GM18498 (cell line): ENCODE data around the gene KIF1C.

Experiments
- ATAC-seq: cut with Tn5 transposase; IDR thresholded peaks from one replicate; pipeline ENCODE4 v1.9.1; 2021; ENCODE audit warnings: mild to moderate bottlenecking, moderate library complexity; ENCODE audit not compliant: unreplicated experiment

The KIF1C gene

DNA sequence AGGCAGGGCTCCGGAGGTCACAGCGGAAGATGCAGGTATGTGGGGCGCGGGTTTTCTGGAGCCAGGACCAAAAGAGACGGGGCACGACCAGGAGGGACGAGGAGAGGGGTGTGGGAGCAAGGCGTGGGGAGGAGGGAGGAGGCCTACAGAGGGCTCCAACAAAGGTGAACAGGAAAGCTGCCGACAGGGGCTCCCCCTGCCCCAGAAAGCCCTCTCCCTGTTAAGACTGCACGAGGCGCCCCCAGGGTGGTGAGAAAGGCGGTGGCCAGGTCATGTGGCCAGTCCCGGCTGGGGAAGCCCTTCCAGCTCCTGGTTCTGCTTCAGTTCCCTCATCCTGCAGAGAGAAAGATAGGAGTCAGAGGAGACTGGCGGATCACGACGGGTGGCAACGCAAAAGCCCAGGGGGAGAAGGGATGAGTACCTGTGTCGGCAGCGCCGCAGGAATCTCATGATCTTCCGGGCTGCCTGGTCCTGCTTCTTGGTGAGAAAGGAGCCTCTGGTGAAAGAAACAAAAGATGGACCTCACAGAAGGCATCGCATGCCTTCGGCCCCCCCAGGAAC, 29.2 kb upstream of the KIF1C start:
- no peak for ATAC-seq

- ATAC-seq = no peak
Observed at GRCh38 chr17:4969047-4969550, 28.7 kb upstream of the KIF1C start.

DNA sequence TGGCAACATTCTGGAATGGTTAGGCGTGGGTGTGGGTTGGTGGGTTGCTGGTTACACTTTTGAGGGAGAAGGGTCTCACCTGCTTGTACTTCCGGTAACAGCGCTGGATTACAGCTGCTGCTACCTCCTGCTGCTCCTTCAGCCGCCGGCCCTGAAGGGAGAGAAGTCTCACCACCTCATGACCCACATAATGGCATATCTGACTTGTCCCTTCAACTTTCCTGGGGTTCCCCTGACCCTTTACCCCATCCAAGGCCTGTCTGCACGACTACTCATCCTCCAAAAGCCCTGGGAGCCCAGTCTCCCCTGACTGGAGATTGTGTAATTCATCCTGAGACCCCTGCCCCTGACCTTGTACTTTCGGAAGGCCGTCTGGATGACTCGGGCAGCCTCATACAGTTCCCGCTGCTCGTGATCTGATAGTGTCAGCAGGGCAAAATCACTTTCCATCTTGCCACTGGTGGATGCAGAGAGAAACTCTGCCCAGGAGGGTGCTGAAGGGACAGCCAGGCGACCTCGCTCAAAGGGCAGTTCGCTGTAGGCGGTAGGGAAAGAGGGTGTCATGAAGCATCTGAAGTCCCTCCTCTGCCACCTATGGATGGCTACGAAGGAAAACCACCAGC, 28.1 kb upstream of the KIF1C start:
- ATAC-seq = no peak

- ATAC-seq = no peak
Observed at GRCh38 chr17:4970273-4970672, 27.5 kb upstream of the KIF1C start.

DNA sequence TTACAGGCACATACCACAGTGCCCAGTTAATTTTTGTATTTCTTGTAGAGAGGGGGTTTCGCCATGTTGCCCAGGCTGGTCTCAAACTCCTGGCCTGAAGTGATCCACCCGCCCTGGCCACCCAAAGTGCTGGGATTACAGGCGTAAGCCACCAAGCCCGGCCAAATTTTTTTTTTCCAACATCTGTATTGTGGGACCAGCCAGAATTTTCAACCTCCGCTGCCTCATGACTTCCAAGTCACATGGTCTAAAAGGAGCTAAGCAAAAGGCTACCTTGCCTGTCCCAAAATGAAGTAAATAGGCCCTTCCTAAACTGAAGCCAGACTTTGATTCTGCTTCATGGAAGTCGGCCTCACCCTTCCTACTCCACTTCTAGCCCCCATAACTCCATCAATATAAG, 25.9 kb upstream of the KIF1C start:
- ATAC-seq = no peak

DNA sequence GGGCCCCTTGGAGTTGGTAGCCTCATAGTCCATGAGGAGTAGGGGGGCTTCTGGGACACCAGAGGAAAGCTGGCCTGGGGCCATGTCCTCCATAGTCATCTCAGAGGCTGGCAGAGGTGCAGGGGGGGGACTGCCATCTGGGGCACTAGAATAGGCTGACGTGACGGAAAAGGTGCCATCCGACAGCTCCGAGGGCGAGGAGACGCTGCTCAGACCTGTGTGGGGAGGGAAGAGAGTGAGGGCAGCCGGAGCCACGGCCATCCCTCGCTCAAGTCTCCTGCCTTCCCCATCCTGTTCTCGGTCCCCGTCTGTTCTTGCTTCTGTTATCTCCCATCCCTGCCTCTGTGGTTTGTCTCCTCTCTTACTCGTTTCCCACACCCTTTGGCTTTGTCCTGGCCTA, 25.4 kb upstream of the KIF1C start:
- ATAC-seq = no peak

- no peak for ATAC-seq
Observed at GRCh38 chr17:4972752-4973151, 25.0 kb upstream of the KIF1C start.

GRCh38 chr17:4973256-4974114, 24.3 kb upstream of the KIF1C start:
- ATAC-seq = no peak

DNA sequence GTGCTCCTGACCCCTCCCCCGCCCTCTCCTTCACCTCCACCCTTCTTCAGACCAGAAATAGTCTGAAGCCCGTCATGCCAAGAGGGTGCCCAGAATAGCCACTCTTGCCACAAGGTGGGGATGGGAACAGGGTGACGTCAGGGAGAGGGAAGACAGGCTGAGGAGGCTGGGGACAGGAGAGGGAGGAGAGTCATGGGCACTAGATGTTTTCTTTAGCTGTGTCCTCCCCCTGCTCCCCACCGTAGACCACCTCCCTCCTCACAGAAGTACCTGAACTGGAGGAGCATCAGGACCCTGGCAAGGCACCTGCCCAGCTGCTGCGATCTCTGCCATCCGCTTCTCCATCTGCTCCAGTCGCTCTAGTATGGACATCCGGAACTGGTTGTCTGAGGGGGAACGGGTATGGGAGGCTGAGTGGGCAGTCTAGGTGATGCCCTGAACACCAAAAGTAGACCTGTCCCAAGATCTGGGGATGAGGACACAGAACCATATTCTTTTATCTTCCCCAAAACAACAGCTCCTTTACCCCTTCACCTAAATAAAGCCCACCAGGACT, 23.6 kb upstream of the KIF1C start:
- ATAC-seq = no peak

- ATAC-seq = no peak
Observed at GRCh38 chr17:4978726-4979125, 19.0 kb upstream of the KIF1C start.

DNA sequence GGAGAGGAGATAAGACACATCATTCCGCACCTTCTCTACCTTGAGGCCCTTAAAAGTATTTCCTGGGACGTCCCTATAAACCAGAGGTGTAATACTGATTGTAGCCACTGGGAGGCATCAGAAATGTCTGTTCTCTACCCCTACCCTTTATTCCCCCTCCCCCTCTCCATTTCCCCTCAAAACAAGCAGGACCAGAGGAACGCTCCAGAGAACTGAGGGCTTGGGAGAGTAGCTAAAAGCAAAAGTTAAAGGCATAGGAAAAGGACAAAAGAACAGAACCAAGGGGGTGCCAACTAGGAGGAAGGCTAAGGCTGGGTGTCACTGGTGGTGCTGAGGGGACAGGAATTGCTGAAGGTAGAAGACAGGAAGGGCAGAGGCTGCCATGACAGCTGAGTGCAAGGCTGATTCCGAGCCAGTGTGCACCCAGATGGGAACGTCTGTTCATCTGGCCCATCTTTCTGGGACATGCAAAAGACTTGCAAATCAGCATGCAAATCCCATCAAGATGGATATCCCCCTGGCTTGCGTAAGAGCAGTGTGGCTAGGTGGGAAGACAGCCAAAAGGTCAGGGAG, 17.0 kb upstream of the KIF1C start:
- no peak for ATAC-seq

GRCh38 chr17:4982305-4982704, 15.4 kb upstream of the KIF1C start:
- ATAC-seq = no peak

- ATAC-seq = no peak
Observed at GRCh38 chr17:4986403-4986802, 11.3 kb upstream of the KIF1C start.

- peak; percentile 76 for ATAC-seq
Observed at GRCh38 chr17:4986951-4987766, 10.6 kb upstream of the KIF1C start, which contains the start of gene CAMTA2. Gene CAMTA2, minus strand, starts transcription at chr17:4987675. Its CDS starts 1,453 bp downstream, at chr17:4986222.

- no peak for ATAC-seq
Observed at GRCh38 chr17:4987767-4988567, 9.8 kb upstream of the KIF1C start.

GRCh38 chr17:4994081-4994595, 3.6 kb upstream of the KIF1C start:
- no peak for ATAC-seq

DNA sequence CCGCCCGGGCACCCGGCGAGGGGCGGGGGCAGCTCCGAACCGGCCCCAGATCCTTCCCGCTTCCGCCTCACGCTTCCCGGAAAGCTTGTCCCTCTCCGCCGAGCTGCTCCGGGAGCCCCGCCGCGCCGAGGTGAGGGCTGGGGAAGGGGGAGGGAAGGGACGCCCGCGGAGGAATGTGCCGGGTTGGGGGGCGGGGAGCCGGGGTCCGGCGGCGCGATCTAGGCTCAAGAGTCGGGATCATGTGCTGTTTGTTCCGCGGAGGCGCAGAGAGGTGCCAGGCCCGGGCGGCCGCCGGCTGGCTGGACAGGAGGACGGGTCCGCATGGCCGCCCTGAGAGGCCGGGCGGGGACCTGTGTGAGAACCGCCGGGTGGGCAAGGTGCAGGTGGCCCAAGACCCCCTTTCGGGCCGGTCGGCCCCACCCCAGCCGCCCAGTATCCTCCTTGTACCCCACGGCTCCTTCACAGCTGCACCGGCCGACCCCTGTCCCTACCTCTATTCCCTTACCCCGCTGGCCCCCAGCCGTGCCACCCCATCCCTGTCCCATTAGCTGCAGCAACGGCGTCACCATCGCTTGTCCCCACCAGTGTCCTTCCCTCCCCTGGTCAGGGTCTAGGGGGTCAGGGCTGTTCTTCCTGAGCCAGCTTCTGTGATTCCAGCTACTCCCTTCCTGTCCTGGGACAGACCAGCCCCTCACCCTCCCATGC, 429 bp downstream of the KIF1C start:
- no peak for ATAC-seq

- ATAC-seq = no peak
Observed at GRCh38 chr17:4998732-4999429, 1.1 kb downstream of the KIF1C start.
